Measurements from ENCODE around the gene MRC1. TPM values are rescaled to one million over a fixed set of nuclear protein-coding genes. Genes with fewer than 3 reads are reported as not detected.

Gene MRC1
- total RNA-seq: 9.5 TPM

DNA sequence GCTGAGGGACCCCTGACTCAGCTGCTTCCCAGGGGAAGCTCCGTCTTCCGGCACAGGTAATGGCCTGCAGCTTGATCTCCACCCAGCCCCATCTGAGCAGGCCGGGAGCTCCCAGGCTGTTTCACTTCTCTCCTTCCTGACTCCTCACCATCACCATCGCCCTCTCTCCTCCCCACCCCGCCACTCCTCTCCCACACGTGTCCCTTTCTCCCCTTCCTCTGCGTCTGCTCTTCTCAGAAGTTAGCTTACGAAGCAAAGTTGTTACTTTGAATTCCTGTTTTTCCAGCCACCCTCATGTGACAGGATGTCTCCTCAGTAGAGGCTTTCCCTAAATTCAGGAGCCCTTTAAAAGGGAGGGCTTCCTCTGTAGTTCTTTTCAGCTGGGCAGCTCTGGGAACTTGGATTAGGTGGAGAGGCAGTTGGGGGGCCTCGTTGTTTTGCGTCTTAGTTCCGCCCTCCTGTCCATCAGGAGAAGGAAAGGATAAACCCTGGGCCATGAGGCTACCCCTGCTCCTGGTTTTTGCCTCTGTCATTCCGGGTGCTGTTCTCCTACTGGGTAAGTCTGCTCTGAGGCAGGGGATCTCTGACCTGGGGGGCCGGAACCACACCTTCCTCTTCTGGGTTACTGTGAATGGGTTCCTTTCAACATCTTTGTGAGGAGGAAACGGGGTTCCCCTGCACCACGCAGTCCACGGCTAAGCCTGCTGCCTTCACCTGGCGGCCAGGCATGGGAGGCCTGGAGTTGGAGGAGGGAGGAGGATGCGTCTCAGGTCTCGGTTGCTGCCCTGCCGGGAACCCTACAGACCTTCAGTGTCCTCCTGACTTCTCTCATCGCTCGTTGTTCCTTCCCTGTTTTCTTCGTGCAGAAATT lies at the start of gene MRC1:
MRC1 (plus strand) TSS at position 378 of the 871 bp plus-strand sequence; CDS start at position 496, 118 bp downstream.

DNA sequence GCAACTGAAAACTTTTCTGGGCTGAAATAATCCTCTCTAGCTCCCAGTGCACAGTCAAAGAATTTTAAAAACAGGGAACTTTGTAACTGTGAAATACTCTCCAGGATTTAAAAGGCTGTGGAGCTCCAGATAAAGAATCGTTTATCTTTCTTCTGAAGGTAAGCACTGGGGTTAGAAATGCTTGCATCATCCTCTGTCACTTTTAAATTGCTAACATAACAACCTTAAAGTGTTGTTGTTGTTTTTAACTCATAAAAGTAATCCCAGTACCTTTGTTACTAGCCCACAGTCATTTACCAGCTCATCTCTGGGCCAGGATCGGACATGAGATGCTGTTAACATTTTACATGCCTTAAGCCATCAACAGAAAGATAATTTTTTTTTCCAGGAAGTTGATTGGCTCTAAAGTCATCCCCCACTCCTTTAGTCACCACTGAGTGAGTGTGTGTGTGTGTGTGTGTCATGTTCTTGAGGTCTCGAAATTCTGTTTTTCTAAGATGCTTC lies 142.8 kb downstream of the MRC1 start, which contains the start of gene SLC39A12:
SLC39A12 (plus strand) TSS at position 51 of the 504 bp plus-strand sequence. CDS start 1,359 bp downstream, outside the sequence.

Other genes with a start within 250 kb of the MRC1 start
- 12.9 TPM for gene HACD1, start 192.0 kb upstream of the MRC1 start, total RNA-seq
- 42.2 TPM for gene STAM, start 165.2 kb upstream of the MRC1 start, total RNA-seq
- gene TMEM236, start 57.1 kb upstream of the MRC1 start, total RNA-seq: 0.44 TPM
- gene SLC39A12, start 142.6 kb downstream of the MRC1 start, total RNA-seq: 18.0 TPM